Mesenchymal stem cell (in vitro differentiated cells and primary cell): Measurements from ENCODE around the gene MEGF11.

Experiments used
- DNase-seq: peaks from one replicate; pipeline ENCODE4 v3.0.0-alpha.2; 2013
- H2AFZ ChIP-seq: one replicate; pipeline ENCODE4 v1.6.1; 2013; ENCODE audit warnings: low read depth, mild to moderate bottlenecking, control low read depth, inconsistent platforms, low read length, moderate library complexity
- H2AK5ac ChIP-seq: 2 replicates; pipeline ENCODE4 v1.6.1; 2013; ENCODE audit warnings: low read length, moderate library complexity, mild to moderate bottlenecking, inconsistent platforms; ENCODE audit not compliant: severe bottlenecking
- H2BK120ac ChIP-seq: one replicate; pipeline ENCODE4 v1.6.1; 2013; ENCODE audit warnings: low read depth, mild to moderate bottlenecking, inconsistent platforms, low read length, moderate library complexity
- H2BK12ac ChIP-seq, 2 experiments: one replicate each; pipeline ENCODE4 v1.6.1; 2013; ENCODE audit warnings: inconsistent platforms in 2 of 2, low read length in 2 of 2, mild to moderate bottlenecking in 2 of 2, moderate library complexity in 2 of 2, control low read depth in 1 of 2
- H2BK15ac ChIP-seq: one replicate; pipeline ENCODE4 v1.6.1; 2013; ENCODE audit warnings: mild to moderate bottlenecking, low read depth, inconsistent platforms; ENCODE audit not compliant: poor library complexity, severe bottlenecking
- H2BK5ac ChIP-seq: 2 replicates; pipeline ENCODE4 v1.6.1; 2013; ENCODE audit warnings: low read depth, mild to moderate bottlenecking, low read length, control low read depth, inconsistent platforms; ENCODE audit not compliant: poor library complexity, severe bottlenecking
- H3K14ac ChIP-seq, 2 experiments: one replicate each; pipeline ENCODE4 v1.6.1; 2013; ENCODE audit warnings: inconsistent platforms in 2 of 2, low read length in 2 of 2, control low read depth in 1 of 2, mild to moderate bottlenecking in 1 of 2, moderate library complexity in 1 of 2
- H3K18ac ChIP-seq, 2 experiments: one replicate each; pipeline ENCODE4 v1.6.1; 2013; ENCODE audit warnings: inconsistent platforms in 2 of 2, low read length in 2 of 2, control low read depth in 1 of 2, low read depth in 1 of 2, mild to moderate bottlenecking in 1 of 2
- H3K23ac ChIP-seq, 2 experiments: one replicate each; pipeline ENCODE4 v1.6.1; 2013; ENCODE audit warnings: inconsistent platforms in 2 of 2, low read length in 2 of 2, mild to moderate bottlenecking in 2 of 2, moderate library complexity in 2 of 2, control low read depth in 1 of 2
- H3K27ac ChIP-seq: 2 replicates; pipeline ENCODE4 v1.5.1; 2013; ENCODE audit warnings: mild to moderate bottlenecking, moderate library complexity, low read length, control low read depth, inconsistent platforms; ENCODE audit not compliant: poor library complexity, severe bottlenecking
- H3K27me3 ChIP-seq, 2 experiments: 2 replicates each; pipeline versions ENCODE4 v1.6.1 to v1.7.0; 2013; ENCODE audit warnings: low read length in 2 of 2, mild to moderate bottlenecking in 2 of 2, moderate library complexity in 2 of 2, control low read depth in 1 of 2, inconsistent platforms in 1 of 2; ENCODE audit not compliant: control insufficient read depth in 1 of 2, insufficient read depth in 1 of 2
- H3K36me3 ChIP-seq, 2 experiments: 2 replicates each; pipeline versions ENCODE4 v1.6.1 to v1.7.0; 2013; ENCODE audit warnings: low read length in 2 of 2, control low read depth in 1 of 2, inconsistent platforms in 1 of 2, low read depth in 1 of 2, mild to moderate bottlenecking in 1 of 2; ENCODE audit not compliant: insufficient read depth in 2 of 2, control insufficient read depth in 1 of 2
- H3K4ac ChIP-seq, 2 experiments: one replicate each; pipeline ENCODE4 v1.6.1; 2013; ENCODE audit warnings: inconsistent platforms in 2 of 2, low read length in 2 of 2, mild to moderate bottlenecking in 2 of 2, moderate library complexity in 2 of 2, control low read depth in 1 of 2, low read depth in 1 of 2
- H3K4me1 ChIP-seq: 2 replicates; pipeline ENCODE4 v1.6.1; 2013; ENCODE audit warnings: low read depth, low read length, control low read depth; ENCODE audit not compliant: control insufficient read depth, insufficient read depth
- H3K4me2 ChIP-seq: 2 replicates; pipeline ENCODE4 v1.6.1; 2013; ENCODE audit warnings: low read length, mild to moderate bottlenecking, inconsistent platforms; ENCODE audit not compliant: poor library complexity, severe bottlenecking
- H3K4me3 ChIP-seq, 2 experiments: 2 replicates each; pipeline versions ENCODE4 v1.5.1 to v1.7.0; 2013; ENCODE audit warnings: low read length in 2 of 2, mild to moderate bottlenecking in 2 of 2, control low read depth in 1 of 2, low read depth in 1 of 2; ENCODE audit not compliant: insufficient read depth in 1 of 2
- H3K79me1 ChIP-seq: replicated peaks from 2 replicates; pipeline ENCODE4 v1.6.1; 2013; ENCODE audit warnings: mild to moderate bottlenecking, control low read depth, low read length, inconsistent platforms; ENCODE audit not compliant: poor library complexity, severe bottlenecking
- H3K9ac ChIP-seq: 2 replicates; pipeline ENCODE4 v1.7.0; 2013; ENCODE audit warnings: mild to moderate bottlenecking, low read length, moderate library complexity
- H3K9me3 ChIP-seq: 2 replicates; pipeline ENCODE4 v1.7.0; 2013; ENCODE audit warnings: mild to moderate bottlenecking, low read length; ENCODE audit not compliant: control insufficient read depth
- H4K8ac ChIP-seq: one replicate; pipeline ENCODE4 v1.6.1; 2013; ENCODE audit warnings: inconsistent platforms, mild to moderate bottlenecking, low read length, moderate library complexity
- H4K91ac ChIP-seq: one replicate; pipeline ENCODE4 v1.6.1; 2013; ENCODE audit warnings: mild to moderate bottlenecking, low read length, inconsistent platforms
- WGBS: methylation state at CpG from one replicate; pipeline ENCODE4 v1.1.7; 2013; ENCODE audit warnings: mixed read lengths; 5-methylcytosine and 5-hydroxymethylcytosine counted together

The MEGF11 gene

GRCh38 chr15:66288551-66289185 is 35.1 kb upstream of the MEGF11 start:
- H3K23ac ChIP-seq = no peak overlapping the region
- H2BK15ac ChIP-seq = no peak overlapping the region
- H2BK12ac ChIP-seq = no peak overlapping the region
- no peak overlapping the region for H3K27ac ChIP-seq
- H2BK120ac ChIP-seq = no peak overlapping the region
- H3K9ac ChIP-seq = no peak overlapping the region
- no peak overlapping the region for H2AK5ac ChIP-seq
- H3K36me3 ChIP-seq = no peaks in the 10 kb centered on the region
- no peak overlapping the region for H3K14ac ChIP-seq
- 80% methylated on average over 5 of the region's 6 CpGs for WGBS
- peaks cover 0 to 3% of the 10 kb centered on the region in 2 experiments for H3K27me3 ChIP-seq
- peak; percentile 16 for DNase-seq
- H4K91ac ChIP-seq = no peak overlapping the region
- H3K9me3 ChIP-seq = no peaks in the 10 kb centered on the region
- peaks cover 2% of the 10 kb centered on the region for H3K4me1 ChIP-seq
- H4K8ac ChIP-seq = no peak overlapping the region
- H3K79me1 ChIP-seq = no peaks in the 10 kb centered on the region
- H2AFZ ChIP-seq = no peak overlapping the region
- H3K18ac ChIP-seq = no peak overlapping the region
- H3K4me3 ChIP-seq = no peak overlapping the region
- no peak overlapping the region for H3K4me2 ChIP-seq
- H2BK5ac ChIP-seq = no peak overlapping the region
- H3K4ac ChIP-seq = no peak overlapping the region

- no peak overlapping the region for H3K4me2 ChIP-seq
- H3K27me3 ChIP-seq = peaks cover 0 to 3% of the 10 kb centered on the region in 2 experiments
- H2AFZ ChIP-seq = no peak overlapping the region
- no peak overlapping the region for H2BK120ac ChIP-seq
- H3K79me1 ChIP-seq = no peaks in the 10 kb centered on the region
- H3K4me3 ChIP-seq = no peak overlapping the region
- H2AK5ac ChIP-seq = no peak overlapping the region
- no peak overlapping the region for H4K91ac ChIP-seq
- H3K14ac ChIP-seq = no peak overlapping the region
- no peak overlapping the region for H3K23ac ChIP-seq
- H2BK15ac ChIP-seq = no peak overlapping the region
- no peak overlapping the region for H4K8ac ChIP-seq
- no peak overlapping the region for H3K18ac ChIP-seq
- H3K4me1 ChIP-seq = peaks cover 2% of the 10 kb centered on the region
- no peak for DNase-seq
- no peak overlapping the region for H2BK5ac ChIP-seq
- peak overlapping the region; percentile 9 for H3K9ac ChIP-seq
- H3K4ac ChIP-seq = no peak overlapping the region
- H2BK12ac ChIP-seq = no peak overlapping the region
- no peaks in the 10 kb centered on the region for H3K9me3 ChIP-seq
- no peak overlapping the region for H3K27ac ChIP-seq
- no peaks in the 10 kb centered on the region for H3K36me3 ChIP-seq
Observed at GRCh38 chr15:66288093-66288492, 34.5 kb upstream of the MEGF11 start.

- Histone ChIP-seq H3K18ac (no peak overlapping the region), H3K23ac (no peak overlapping the region), H3K14ac (no peak overlapping the region), H2AFZ (no peak overlapping the region), H3K4ac (no peak overlapping the region), H3K9me3 (no peaks in the 10 kb centered on the region), H3K36me3 (no peaks in the 10 kb centered on the region), H2BK15ac (no peak overlapping the region), H3K4me1 (no peaks in the 10 kb centered on the region), H3K27me3 (peaks cover 0 to 3% of the 10 kb centered on the region in 2 experiments), H3K27ac (no peak overlapping the region), H2BK120ac (no peak overlapping the region), H4K8ac (no peak overlapping the region), H3K4me3 (no peak overlapping the region), H2AK5ac (no peak overlapping the region), H3K4me2 (no peak overlapping the region), H2BK12ac (no peak overlapping the region), H3K9ac (peak overlapping the region; percentile 9), H4K91ac (no peak overlapping the region), H3K79me1 (no peaks in the 10 kb centered on the region), H2BK5ac (no peak overlapping the region)
- peak; percentile 46 for DNase-seq
- WGBS = no CpG with 5 or more reads among the region's 6 CpGs
Observed at GRCh38 chr15:66287461-66288057, 34.0 kb upstream of the MEGF11 start.

GRCh38 chr15:66285533-66286280 is 32.2 kb upstream of the MEGF11 start:
- Histone ChIP-seq H3K4me3 (no peak overlapping the region), H3K18ac (no peak overlapping the region), H3K4ac (no peak overlapping the region), H4K8ac (no peak overlapping the region), H3K27ac (no peak overlapping the region), H3K4me1 (no peaks in the 10 kb centered on the region), H3K14ac (no peak overlapping the region), H3K23ac (no peak overlapping the region), H2AK5ac (no peak overlapping the region), H2BK5ac (no peak overlapping the region), H3K36me3 (no peaks in the 10 kb centered on the region), H3K9ac (no peak overlapping the region), H2BK12ac (no peak overlapping the region), H3K27me3 (peaks cover 0 to 16% of the 10 kb centered on the region in 2 experiments), H2BK15ac (no peak overlapping the region), H2BK120ac (no peak overlapping the region), H3K79me1 (no peaks in the 10 kb centered on the region), H3K4me2 (no peak overlapping the region), H4K91ac (no peak overlapping the region), H2AFZ (no peak overlapping the region), H3K9me3 (no peaks in the 10 kb centered on the region)
- DNase-seq = no peak
- WGBS = 71% methylated on average over 6 of the region's 6 CpGs
